OCI-LY1 (cell line): ENCODE data around the gene PKD2L1.

Experiments
- H2AFZ ChIP-seq: fragments of 200-600 bp; sonication (generic), shearing (Covaris generic); 2 replicates; pipeline ENCODE4 v1.6.0; 2014; ENCODE audit warnings: antibody characterized with exemption, mild to moderate bottlenecking, low read length
- H3F3A ChIP-seq: fragments of 200-600 bp; sonication (generic), shearing (Covaris generic); 2 replicates; pipeline ENCODE4 v1.6.0; 2014; ENCODE audit warnings: mild to moderate bottlenecking, antibody characterized with exemption, low read length, moderate library complexity; ENCODE audit not compliant: insufficient read depth
- H3K27ac ChIP-seq: fragments of 200-600 bp; sonication (generic); 2 replicates; pipeline ENCODE4 v1.5.1; 2014; ENCODE audit warnings: low read length, mixed run types, mild to moderate bottlenecking, low read depth; ENCODE audit not compliant: poor library complexity, severe bottlenecking
- H3K27me3 ChIP-seq: fragments of 200-600 bp; sonication (generic); 2 replicates; pipeline ENCODE4 v1.6.0; 2014; ENCODE audit warnings: antibody characterized with exemption, mild to moderate bottlenecking, low read length, moderate library complexity; ENCODE audit not compliant: insufficient read depth
- H3K36me3 ChIP-seq: fragments of 200-600 bp; sonication (generic); 2 replicates; pipeline ENCODE4 v1.6.1; 2014; ENCODE audit warnings: mild to moderate bottlenecking, antibody characterized with exemption, low read length, moderate library complexity, mixed read lengths; ENCODE audit not compliant: insufficient read depth
- H3K4me1 ChIP-seq: fragments of 200-600 bp; sonication (generic); 2 replicates; pipeline ENCODE4 v1.5.1; 2014; ENCODE audit warnings: mild to moderate bottlenecking, low read length, moderate library complexity; ENCODE audit not compliant: insufficient read depth, severe bottlenecking
- H3K4me2 ChIP-seq: fragments of 200-600 bp; sonication (generic), shearing (Covaris generic); 2 replicates; pipeline ENCODE4 v1.6.1; 2014; ENCODE audit warnings: low read length
- H3K4me3 ChIP-seq: fragments of 200-600 bp; sonication (generic); 2 replicates; pipeline ENCODE4 v1.5.1; 2014; ENCODE audit warnings: low read length, low read depth, mild to moderate bottlenecking, mixed read lengths; ENCODE audit not compliant: poor library complexity, severe bottlenecking
- H3K79me2 ChIP-seq: fragments of 200-600 bp; shearing (Covaris generic); 2 replicates; pipeline ENCODE4 v1.6.1; 2016; ENCODE audit warnings: mixed run types, low read length, mixed read lengths; ENCODE audit not compliant: insufficient read depth
- H3K9ac ChIP-seq: fragments of 200-600 bp; sonication (generic), shearing (Covaris generic); 2 replicates; pipeline ENCODE4 v1.6.1; 2014; ENCODE audit warnings: mild to moderate bottlenecking, low read length, mixed read lengths
- H3K9me2 ChIP-seq: fragments of 200-600 bp; sonication (generic), shearing (Covaris generic); 2 replicates; pipeline ENCODE4 v1.6.1; 2014; ENCODE audit warnings: low read depth, mild to moderate bottlenecking, low read length, mixed read lengths
- H3K9me3 ChIP-seq: fragments of 200-600 bp; shearing (Covaris generic); 2 replicates; pipeline ENCODE4 v1.6.1; 2014; ENCODE audit warnings: low read length, mixed read lengths
- H4K20me1 ChIP-seq: fragments of 200-600 bp; sonication (generic), shearing (Covaris generic); 2 replicates; pipeline ENCODE4 v1.6.0; 2016; ENCODE audit warnings: mild to moderate bottlenecking, low read length; ENCODE audit not compliant: insufficient read depth
- CTCF ChIP-seq: fragments of 200-600 bp; sonication (generic), shearing (Covaris generic); IDR thresholded peaks from 2 replicates; pipeline ENCODE4 v1.5.1; 2017; ENCODE audit warnings: mild to moderate bottlenecking, antibody characterized with exemption, low read length, moderate library complexity, mixed read lengths
- EZH2 ChIP-seq: fragments of 200-600 bp; sonication (generic), shearing (Covaris generic); IDR thresholded peaks from 2 replicates; pipeline ENCODE4 v1.8.0; 2017; ENCODE audit warnings: borderline replicate concordance, mixed run types, mild to moderate bottlenecking, antibody characterized with exemption, low read length, moderate library complexity, mixed read lengths

Gene PKD2L1

GRCh38 chr10:100253041-100253440 is 77.0 kb downstream of the PKD2L1 start:
- Histone ChIP-seq H3K79me2 (no peaks in the 10 kb centered on the region), H3K9me3 (no peaks in the 10 kb centered on the region), H3K4me2 (no peak overlapping the region), H3F3A (no peaks in the 10 kb centered on the region), H3K4me3 (no peak overlapping the region), H3K9ac (no peak overlapping the region), H3K27me3 (no peaks in the 10 kb centered on the region), H2AFZ (no peak overlapping the region), H3K27ac (no peak overlapping the region), H3K36me3 (peaks cover 57% of the 10 kb centered on the region), H3K9me2 (no peaks in the 10 kb centered on the region), H3K4me1 (no peaks in the 10 kb centered on the region), H4K20me1 (no peaks in the 10 kb centered on the region)
- TF ChIP-seq CTCF (no peak), EZH2 (no peak)

- no peak overlapping the region for H3K9ac ChIP-seq
- H4K20me1 ChIP-seq: no peaks in the 10 kb centered on the region
- no peaks in the 10 kb centered on the region for H3K79me2 ChIP-seq
- no peaks in the 10 kb centered on the region for H3F3A ChIP-seq
- no peaks in the 10 kb centered on the region for H3K4me1 ChIP-seq
- no peak for TF ChIP-seq CTCF
- TF ChIP-seq EZH2: no peak
- H3K9me3 ChIP-seq: no peaks in the 10 kb centered on the region
- H3K27ac ChIP-seq: no peak overlapping the region
- no peak overlapping the region for H3K4me3 ChIP-seq
- H3K4me2 ChIP-seq: no peak overlapping the region
- H3K36me3 ChIP-seq: peaks cover 59% of the 10 kb centered on the region
- no peak overlapping the region for H2AFZ ChIP-seq
- H3K9me2 ChIP-seq: no peaks in the 10 kb centered on the region
- no peaks in the 10 kb centered on the region for H3K27me3 ChIP-seq
These were observed 81.2 kb downstream of the PKD2L1 start for GRCh38 chr10:100248820-100249219.

GRCh38 chr10:100245484-100246220 is 84.4 kb downstream of the PKD2L1 start:
- Histone ChIP-seq H3K9me2 (no peaks in the 10 kb centered on the region), H3K4me3 (no peak overlapping the region), H3F3A (no peaks in the 10 kb centered on the region), H2AFZ (no peak overlapping the region), H3K79me2 (no peaks in the 10 kb centered on the region), H3K9me3 (no peaks in the 10 kb centered on the region), H4K20me1 (no peaks in the 10 kb centered on the region), H3K9ac (no peak overlapping the region), H3K27ac (no peak overlapping the region), H3K4me1 (no peaks in the 10 kb centered on the region), H3K27me3 (no peaks in the 10 kb centered on the region), H3K36me3 (peaks cover 65% of the 10 kb centered on the region), H3K4me2 (no peak overlapping the region)
- TF ChIP-seq EZH2 (no peak), CTCF (no peak)
